ENCODE results near the gene PITRM1. TPM values are rescaled to one million over a fixed set of nuclear protein-coding genes. Genes with fewer than 3 reads are reported as not detected.
A peak's percentile ranks its signal among the peaks of the same experiment; 100 is the strongest.
"Not testable (repeated sequence)": the region's sequence is repeated elsewhere in the genome, so short reads cannot be mapped to it uniquely, and the experiment has no call there.

The PITRM1 gene
- total RNA-seq, 1 donor from 2014 or later = 60.3 TPM

DNA sequence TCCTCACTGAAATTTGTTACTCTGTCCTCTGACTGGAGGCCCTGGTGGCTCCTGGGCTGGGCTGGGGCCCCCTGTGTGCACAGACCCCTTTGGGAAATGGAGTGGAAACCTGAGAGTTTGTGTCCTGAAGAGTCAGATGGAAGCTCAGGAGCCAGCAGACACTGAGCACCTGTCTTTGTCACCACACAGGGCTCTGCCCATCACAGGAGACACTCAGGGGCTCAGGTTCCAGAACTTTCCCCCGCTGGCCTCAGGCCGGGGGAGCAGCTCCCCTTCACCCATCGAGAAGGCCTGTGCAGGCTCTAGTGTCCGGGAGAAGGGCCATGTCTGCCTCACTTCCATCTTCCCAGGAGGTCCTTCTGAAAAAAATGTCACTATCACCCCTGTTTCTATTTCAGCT, 22.3 kb upstream of the PITRM1 start:
- TF ChIP-seq, protein P1, sequence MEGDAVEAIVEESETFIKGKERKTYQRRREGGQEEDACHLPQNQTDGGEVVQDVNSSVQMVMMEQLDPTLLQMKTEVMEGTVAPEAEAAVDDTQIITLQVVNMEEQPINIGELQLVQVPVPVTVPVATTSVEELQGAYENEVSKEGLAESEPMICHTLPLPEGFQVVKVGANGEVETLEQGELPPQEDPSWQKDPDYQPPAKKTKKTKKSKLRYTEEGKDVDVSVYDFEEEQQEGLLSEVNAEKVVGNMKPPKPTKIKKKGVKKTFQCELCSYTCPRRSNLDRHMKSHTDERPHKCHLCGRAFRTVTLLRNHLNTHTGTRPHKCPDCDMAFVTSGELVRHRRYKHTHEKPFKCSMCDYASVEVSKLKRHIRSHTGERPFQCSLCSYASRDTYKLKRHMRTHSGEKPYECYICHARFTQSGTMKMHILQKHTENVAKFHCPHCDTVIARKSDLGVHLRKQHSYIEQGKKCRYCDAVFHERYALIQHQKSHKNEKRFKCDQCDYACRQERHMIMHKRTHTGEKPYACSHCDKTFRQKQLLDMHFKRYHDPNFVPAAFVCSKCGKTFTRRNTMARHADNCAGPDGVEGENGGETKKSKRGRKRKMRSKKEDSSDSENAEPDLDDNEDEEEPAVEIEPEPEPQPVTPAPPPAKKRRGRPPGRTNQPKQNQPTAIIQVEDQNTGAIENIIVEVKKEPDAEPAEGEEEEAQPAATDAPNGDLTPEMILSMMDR (IDR thresholded peaks at IDR 0.05; ENCODE audit: unreplicated experiment) = no peak
- DNase-seq (ENCODE audit: low spot score) = no peak
- H3K4me3 Mint-ChIP-seq (ENCODE audit: unreplicated experiment) = no peak overlapping the region
- H3K36me3 Mint-ChIP-seq (ENCODE audit: low read depth, unreplicated experiment) = no peaks in the 10 kb centered on the region
- no peak overlapping the region for H3K27ac Mint-ChIP-seq (ENCODE audit: unreplicated experiment)
- no peaks in the 10 kb centered on the region for H3K9me3 Mint-ChIP-seq (ENCODE audit: unreplicated experiment)
- H3K4me1 Mint-ChIP-seq (ENCODE audit: unreplicated experiment) = peaks cover 6% of the 10 kb centered on the region
- H3K27me3 Mint-ChIP-seq (ENCODE audit: unreplicated experiment) = peaks cover 6% of the 10 kb centered on the region

- H3K36me3 Mint-ChIP-seq (ENCODE audit: low read depth, unreplicated experiment) = no peaks in the 10 kb centered on the region
- TF ChIP-seq, protein P1 (IDR thresholded peaks at IDR 0.05; ENCODE audit: unreplicated experiment) = no peak
- peaks cover 6% of the 10 kb centered on the region for H3K27me3 Mint-ChIP-seq (ENCODE audit: unreplicated experiment)
- no peak overlapping the region for H3K27ac Mint-ChIP-seq (ENCODE audit: unreplicated experiment)
- DNase-seq (ENCODE audit: low spot score) = no peak
- H3K4me3 Mint-ChIP-seq (ENCODE audit: unreplicated experiment) = no peak overlapping the region
- no peaks in the 10 kb centered on the region for H3K9me3 Mint-ChIP-seq (ENCODE audit: unreplicated experiment)
- H3K4me1 Mint-ChIP-seq (ENCODE audit: unreplicated experiment) = peaks cover 6% of the 10 kb centered on the region
Measured at GRCh38 chr10:3193751-3194150, 21.2 kb upstream of the PITRM1 start.

DNA sequence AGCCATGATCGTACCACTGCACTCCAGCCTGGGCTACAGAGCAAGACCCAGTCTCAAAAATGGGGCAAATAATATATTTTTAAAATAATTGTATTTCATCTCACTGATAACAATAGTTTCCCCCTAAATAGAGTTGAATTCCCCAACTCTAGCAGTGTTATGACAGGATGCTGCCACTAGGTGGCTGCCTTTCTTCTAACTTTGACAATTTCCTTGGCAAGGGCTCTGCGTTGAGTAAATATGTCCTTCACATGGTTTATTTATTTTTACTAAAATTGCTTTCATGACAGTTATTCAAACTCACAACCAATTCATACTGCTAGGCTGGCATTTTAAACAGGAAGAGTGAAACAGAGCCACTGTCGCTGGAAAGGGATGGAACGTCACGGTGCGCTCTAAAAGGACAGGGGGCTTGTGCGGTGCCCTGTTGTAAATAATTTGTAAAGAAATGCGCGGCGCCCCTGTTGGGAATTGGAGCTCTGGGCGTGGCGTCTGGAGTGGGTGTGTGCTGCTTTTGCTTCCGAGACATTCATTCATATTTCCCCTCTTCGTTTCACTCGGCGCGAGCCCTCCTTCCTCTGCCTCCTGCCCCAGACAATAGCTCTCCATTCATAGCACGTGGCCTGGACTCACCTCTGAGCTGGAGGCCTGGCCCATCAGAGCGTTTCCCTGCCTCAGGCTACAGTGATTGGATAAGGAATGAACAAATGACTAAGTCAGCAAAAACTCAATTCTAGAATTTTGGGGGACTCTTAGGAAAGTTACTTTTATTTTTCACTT, 20.5 kb upstream of the PITRM1 start:
- H3K4me3 Mint-ChIP-seq (ENCODE audit: unreplicated experiment) = no peak overlapping the region
- TF ChIP-seq, protein P1 (IDR thresholded peaks at IDR 0.05; ENCODE audit: unreplicated experiment) = peak; percentile 98
- no peaks in the 10 kb centered on the region for H3K9me3 Mint-ChIP-seq (ENCODE audit: unreplicated experiment)
- DNase-seq (ENCODE audit: low spot score) = peak; percentile 42
- H3K27me3 Mint-ChIP-seq (ENCODE audit: unreplicated experiment) = peaks cover 5% of the 10 kb centered on the region
- peaks cover 6% of the 10 kb centered on the region for H3K4me1 Mint-ChIP-seq (ENCODE audit: unreplicated experiment)
- no peaks in the 10 kb centered on the region for H3K36me3 Mint-ChIP-seq (ENCODE audit: low read depth, unreplicated experiment)
- no peak overlapping the region for H3K27ac Mint-ChIP-seq (ENCODE audit: unreplicated experiment)

DNA sequence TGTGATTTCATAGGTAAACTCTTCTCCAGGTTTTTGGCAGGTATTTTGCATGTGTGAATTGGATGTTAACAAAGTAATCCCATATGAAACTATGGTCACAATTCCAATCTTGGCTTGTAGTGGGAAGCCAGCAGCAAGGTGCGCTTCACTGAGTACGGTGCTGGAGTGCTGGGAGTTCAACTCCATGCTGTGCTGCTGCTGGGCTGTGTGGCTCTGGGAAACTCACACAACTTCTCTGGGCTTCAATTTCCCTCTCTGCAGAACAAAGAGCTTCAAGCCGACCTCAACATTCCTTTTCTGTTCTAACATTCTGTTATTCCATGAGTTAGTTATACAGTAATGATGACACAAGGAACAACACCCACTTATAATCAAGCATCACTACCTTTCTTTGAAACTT, 18.2 kb upstream of the PITRM1 start:
- no peaks in the 10 kb centered on the region for H3K9me3 Mint-ChIP-seq (ENCODE audit: unreplicated experiment)
- DNase-seq (ENCODE audit: low spot score) = no peak
- no peak overlapping the region for H3K27ac Mint-ChIP-seq (ENCODE audit: unreplicated experiment)
- H3K4me3 Mint-ChIP-seq (ENCODE audit: unreplicated experiment) = no peak overlapping the region
- H3K27me3 Mint-ChIP-seq (ENCODE audit: unreplicated experiment) = peaks cover 2% of the 10 kb centered on the region
- no peaks in the 10 kb centered on the region for H3K4me1 Mint-ChIP-seq (ENCODE audit: unreplicated experiment)
- H3K36me3 Mint-ChIP-seq (ENCODE audit: low read depth, unreplicated experiment) = no peaks in the 10 kb centered on the region
- TF ChIP-seq, protein P1 (IDR thresholded peaks at IDR 0.05; ENCODE audit: unreplicated experiment) = no peak

- not testable (repeated sequence) for H3K9me3 Mint-ChIP-seq (ENCODE audit: unreplicated experiment); DNase-seq (ENCODE audit: low spot score); H3K27ac Mint-ChIP-seq (ENCODE audit: unreplicated experiment); H3K4me3 Mint-ChIP-seq (ENCODE audit: unreplicated experiment); H3K27me3 Mint-ChIP-seq (ENCODE audit: unreplicated experiment); H3K4me1 Mint-ChIP-seq (ENCODE audit: unreplicated experiment); H3K36me3 Mint-ChIP-seq (ENCODE audit: low read depth, unreplicated experiment)
Measured at GRCh38 chr10:3187229-3187628, 14.6 kb upstream of the PITRM1 start.
